Neural cell (in vitro differentiated cells): ENCODE data around the gene MLX.

Experiments used
- EP300 ChIP-seq: fragments of 450-650 bp; conservative IDR thresholded peaks from 2 replicates; pipeline ENCODE4 v1.6.1; 2014; ENCODE audit warnings: antibody characterized with exemption, mild to moderate bottlenecking, moderate library complexity; ENCODE audit not compliant: poor library complexity, severe bottlenecking
- EZH2 ChIP-seq: fragments of 200-600, 300-800 bp; shearing (Covaris generic), sonication (generic); IDR thresholded peaks from 2 replicates; pipeline ENCODE4 v1.6.1; 2014; ENCODE audit warnings: antibody characterized with exemption, low read length, borderline replicate concordance, mild to moderate bottlenecking; ENCODE audit not compliant: insufficient read depth, poor library complexity, severe bottlenecking
- POLR2AphosphoS5 ChIP-seq: IDR thresholded peaks from 2 replicates; pipeline ENCODE4 v1.6.1; 2012
- RAD21 ChIP-seq: fragments of 450-650 bp; conservative IDR thresholded peaks from 2 replicates; pipeline ENCODE4 v1.6.1; 2014; ENCODE audit warnings: antibody characterized with exemption, mild to moderate bottlenecking, moderate library complexity
- TF ChIP-seq, protein P1 (sequence below): fragments of 450-650 bp; IDR thresholded peaks from 2 replicates; pipeline ENCODE4 v1.5.1; 2014; ENCODE audit warnings: antibody characterized with exemption, mild to moderate bottlenecking, moderate library complexity; ENCODE audit not compliant: poor library complexity, severe bottlenecking

DNA sequence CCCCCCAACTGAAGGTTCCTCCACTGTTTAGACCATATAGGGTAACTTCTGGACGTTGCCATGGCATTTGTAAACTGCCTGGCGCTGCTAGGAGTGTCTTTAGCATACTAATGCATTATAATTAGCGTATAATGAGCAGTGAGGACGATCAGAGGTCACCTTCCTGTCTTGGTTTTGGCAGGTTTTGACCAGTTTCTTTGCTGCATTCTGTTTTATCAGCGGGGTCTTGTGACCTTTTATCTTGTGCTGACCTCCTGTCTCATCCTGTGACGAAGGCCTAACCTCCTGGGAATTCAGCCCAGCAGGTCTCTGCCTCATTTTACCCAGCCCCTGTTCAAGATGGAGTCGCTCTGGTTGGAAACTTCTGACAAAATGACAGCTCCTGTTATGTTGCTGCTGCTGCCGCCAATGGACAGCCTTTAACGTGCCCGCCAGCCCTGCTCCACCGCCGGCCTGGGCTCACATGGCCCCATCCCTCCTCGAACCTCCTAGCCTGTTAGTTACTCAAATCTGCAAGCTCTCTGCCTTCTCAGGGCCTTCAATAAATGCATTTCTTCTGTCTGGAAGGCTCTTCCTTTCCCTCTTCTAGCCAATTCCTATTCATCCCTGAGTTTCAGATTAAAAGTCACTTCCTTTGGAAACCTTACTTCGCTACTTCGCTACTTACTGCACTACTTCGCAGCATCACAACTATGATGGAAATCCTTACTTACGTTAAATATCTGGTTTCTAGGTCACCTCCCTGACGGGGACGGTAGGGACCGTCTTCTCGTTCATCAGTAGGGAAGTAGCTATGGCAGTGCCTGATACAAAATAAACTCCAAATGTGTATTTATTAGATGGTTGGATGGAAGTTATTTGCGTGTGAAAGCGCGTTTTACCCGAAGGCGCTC, 31.5 kb upstream of the MLX start:
- TF ChIP-seq, protein P1, sequence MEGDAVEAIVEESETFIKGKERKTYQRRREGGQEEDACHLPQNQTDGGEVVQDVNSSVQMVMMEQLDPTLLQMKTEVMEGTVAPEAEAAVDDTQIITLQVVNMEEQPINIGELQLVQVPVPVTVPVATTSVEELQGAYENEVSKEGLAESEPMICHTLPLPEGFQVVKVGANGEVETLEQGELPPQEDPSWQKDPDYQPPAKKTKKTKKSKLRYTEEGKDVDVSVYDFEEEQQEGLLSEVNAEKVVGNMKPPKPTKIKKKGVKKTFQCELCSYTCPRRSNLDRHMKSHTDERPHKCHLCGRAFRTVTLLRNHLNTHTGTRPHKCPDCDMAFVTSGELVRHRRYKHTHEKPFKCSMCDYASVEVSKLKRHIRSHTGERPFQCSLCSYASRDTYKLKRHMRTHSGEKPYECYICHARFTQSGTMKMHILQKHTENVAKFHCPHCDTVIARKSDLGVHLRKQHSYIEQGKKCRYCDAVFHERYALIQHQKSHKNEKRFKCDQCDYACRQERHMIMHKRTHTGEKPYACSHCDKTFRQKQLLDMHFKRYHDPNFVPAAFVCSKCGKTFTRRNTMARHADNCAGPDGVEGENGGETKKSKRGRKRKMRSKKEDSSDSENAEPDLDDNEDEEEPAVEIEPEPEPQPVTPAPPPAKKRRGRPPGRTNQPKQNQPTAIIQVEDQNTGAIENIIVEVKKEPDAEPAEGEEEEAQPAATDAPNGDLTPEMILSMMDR: no peak
- TF ChIP-seq RAD21 (no peak), EP300 (no peak), POLR2AphosphoS5 (no peak), EZH2 (no peak)
